ENCODE data around the gene PCSK7.

PCSK7 gene

GRCh38 chr11:117223741-117224689 lies 7.9 kb downstream of the PCSK7 start:
- ChIA-PET POLR2A (interaction anchor here (1.0 kb wide), 1 partner anchor 14 kb away, joined by 3 read pairs; no protein-coding TSS in a partner anchor), CTCF (interaction anchor here (0.6 to 1.0 kb wide), 2 partner anchors 11 to 296 kb away, joined by 3 read pairs; no protein-coding TSS in a partner anchor)
- no peak for DNase-seq (ENCODE audit: extremely low spot score)
- TF ChIP-seq ELF4 (IDR thresholded peaks at IDR 0.05), result no peak

DNA sequence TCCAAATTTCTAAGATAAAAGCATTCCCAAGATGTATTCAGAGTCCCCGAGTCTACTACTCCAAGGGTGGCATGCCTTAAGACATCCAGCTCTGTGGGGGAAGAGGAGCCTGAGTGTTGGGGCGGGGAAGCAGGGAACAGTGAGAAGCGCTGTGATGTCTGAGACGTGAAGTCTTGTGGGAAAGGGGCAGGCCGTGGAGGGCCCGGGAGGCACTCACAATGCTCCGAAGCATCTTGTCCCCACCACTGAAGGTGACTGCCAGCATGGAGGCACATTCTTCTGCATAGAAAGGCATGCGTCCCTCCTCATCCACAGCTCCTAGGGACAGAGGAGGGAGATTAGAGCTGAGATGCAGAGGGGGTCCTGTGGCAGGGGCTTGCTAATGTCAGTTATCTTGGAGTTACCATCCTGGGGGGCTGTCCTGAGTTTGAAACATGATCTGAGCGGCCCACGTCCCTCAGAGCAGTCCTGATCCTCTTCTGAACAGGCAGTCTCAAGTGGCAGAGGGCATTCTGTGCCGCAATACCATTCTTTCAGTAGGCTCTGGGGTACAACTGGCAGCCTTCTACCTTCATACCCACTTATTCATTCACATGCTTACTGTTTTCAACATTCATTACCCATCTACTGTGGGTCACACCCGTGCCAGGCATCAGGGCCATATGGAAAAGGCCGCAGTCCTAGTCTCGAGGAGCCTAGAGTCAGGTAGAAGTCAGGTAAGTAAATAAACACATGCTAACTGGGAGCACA lies 8.7 kb downstream of the PCSK7 start:
- CTCF ChIA-PET, result no interaction called here
- TF ChIP-seq CTBP1 (IDR thresholded peaks at IDR 0.05; ENCODE audit: borderline replicate concordance) (no peak), NFRKB (IDR thresholded peaks at IDR 0.05) (no peak), PKNOX1 (IDR thresholded peaks at IDR 0.05) (no peak), HDGF (IDR thresholded peaks at IDR 0.05; ENCODE audit: borderline replicate concordance) (no peak), ARNT (IDR thresholded peaks at IDR 0.05) (no peak), BHLHE40 (IDR thresholded peaks at IDR 0.05; ENCODE audit: borderline replicate concordance) (no peak), L3MBTL2 (conservative IDR thresholded peaks at IDR 0.05) (no peak), ELF4 (IDR thresholded peaks at IDR 0.05) (no peak), LEF1 (IDR thresholded peaks at IDR 0.05; ENCODE audit: borderline replicate concordance) (no peak), FOXA1 (IDR thresholded peaks at IDR 0.05) (no peak), SUZ12 (IDR thresholded peaks at IDR 0.05) (no peak), ZNF384 (IDR thresholded peaks at IDR 0.05) (no peak)
- no peak for DNase-seq (ENCODE audit: extremely low spot score)
- POLR2A ChIA-PET, result interaction anchor here (1.2 kb wide), 1 partner anchor 45 kb away, joined by 3 read pairs; the partner anchor contains the start of gene SIDT2

- TF ChIP-seq LEF1 (IDR thresholded peaks at IDR 0.05; ENCODE audit: borderline replicate concordance), result no peak
- no peak for TF ChIP-seq NFRKB (IDR thresholded peaks at IDR 0.05)
- TF ChIP-seq FOXA1 (IDR thresholded peaks at IDR 0.05), result no peak
- TF ChIP-seq SUZ12 (IDR thresholded peaks at IDR 0.05), result no peak
- TF ChIP-seq ZNF384 (IDR thresholded peaks at IDR 0.05), result no peak
- TF ChIP-seq SP1 (IDR thresholded peaks at IDR 0.05), result no peak
- TF ChIP-seq ARNT (IDR thresholded peaks at IDR 0.05), result no peak
- TF ChIP-seq ELF4 (IDR thresholded peaks at IDR 0.05), result no peak
- no peak for TF ChIP-seq FOXK2 (IDR thresholded peaks at IDR 0.05)
- TF ChIP-seq FOXM1 (IDR thresholded peaks at IDR 0.05; ENCODE audit: borderline replicate concordance), result no peak
- DNase-seq (ENCODE audit: extremely low spot score), result no peak
- CTCF ChIA-PET, result interaction anchor here (0.7 to 1.3 kb wide), 3 partner anchors 16 to 341 kb away, joined by 6 to 10 read pairs (median 8); no protein-coding TSS in a partner anchor
- POLR2A ChIA-PET, result interaction anchor here (1.0 to 1.4 kb wide), 3 partner anchors 10 to 44 kb away, joined by 3 to 7 read pairs (median 4); partner anchors contain the start of genes PCSK7, RNF214 and SIDT2
These were observed 9.9 kb downstream of the PCSK7 start for GRCh38 chr11:117221775-117222517.

DNA sequence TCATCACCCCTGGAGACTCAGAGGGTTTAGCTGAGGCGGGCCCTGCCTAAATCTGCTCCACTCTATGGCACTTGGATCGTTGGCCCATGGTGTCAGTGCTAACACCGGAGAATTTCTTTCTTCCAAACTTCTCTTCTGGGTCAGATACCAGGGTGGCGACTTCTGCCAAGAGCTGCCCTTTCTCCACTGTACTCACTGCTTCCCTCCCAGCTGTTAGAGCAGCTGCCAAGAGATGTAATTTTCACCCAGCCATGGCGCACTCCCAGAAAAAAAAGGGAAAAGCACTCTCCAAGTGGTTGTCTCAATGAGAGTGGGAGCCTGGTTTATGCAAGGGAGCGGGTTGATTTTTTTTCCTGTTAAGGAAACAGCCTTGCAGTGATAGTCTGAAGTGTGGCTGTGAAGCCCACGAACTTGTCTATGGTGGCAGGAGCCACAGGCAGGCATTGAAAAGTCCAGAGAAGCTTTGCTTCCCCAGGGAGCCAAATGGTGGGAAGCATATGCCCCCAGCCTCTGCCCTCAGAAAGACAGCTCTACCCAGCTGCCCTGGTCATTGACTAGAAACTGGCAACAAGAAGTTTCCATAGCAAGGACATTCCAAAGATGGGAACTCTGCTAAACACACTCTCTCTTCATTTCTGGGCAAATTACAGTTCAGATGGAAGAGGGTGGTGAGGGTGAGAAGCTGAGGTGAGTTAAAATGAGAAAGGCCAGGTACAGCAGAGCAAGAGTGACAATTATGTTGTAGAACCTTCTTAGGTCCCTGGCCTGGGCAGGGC lies 10.7 kb downstream of the PCSK7 start:
- DNase-seq (ENCODE audit: extremely low spot score), result no peak
- ChIA-PET CTCF (interaction anchor here (1.3 kb wide), 1 partner anchor 40 kb away, joined by 10 read pairs; no protein-coding TSS in a partner anchor), POLR2A (interaction anchor here (1.4 kb wide), 1 partner anchor 11 kb away, joined by 7 read pairs; the partner anchor contains the start of genes PCSK7 and RNF214)
- TF ChIP-seq BHLHE40 (IDR thresholded peaks at IDR 0.05; ENCODE audit: borderline replicate concordance) (no peak), ARNT (IDR thresholded peaks at IDR 0.05) (no peak), SP1 (IDR thresholded peaks at IDR 0.05) (no peak), CTBP1 (IDR thresholded peaks at IDR 0.05; ENCODE audit: borderline replicate concordance) (no peak), SUZ12 (IDR thresholded peaks at IDR 0.05) (no peak)

GRCh38 chr11:117220568-117220967 lies 11.3 kb downstream of the PCSK7 start:
- ChIA-PET CTCF (no interaction called here), POLR2A (no interaction called here)
- DNase-seq (ENCODE audit: extremely low spot score), result no peak
- TF ChIP-seq ARNT (IDR thresholded peaks at IDR 0.05) (no peak), TARDBP (IDR thresholded peaks at IDR 0.05) (no peak), HDGF (IDR thresholded peaks at IDR 0.05; ENCODE audit: borderline replicate concordance) (no peak), LEF1 (IDR thresholded peaks at IDR 0.05; ENCODE audit: borderline replicate concordance) (no peak), SP1 (IDR thresholded peaks at IDR 0.05) (no peak), CTBP1 (IDR thresholded peaks at IDR 0.05; ENCODE audit: borderline replicate concordance) (no peak), BHLHE40 (IDR thresholded peaks at IDR 0.05; ENCODE audit: borderline replicate concordance) (no peak), L3MBTL2 (conservative IDR thresholded peaks at IDR 0.05) (no peak), SUZ12 (IDR thresholded peaks at IDR 0.05) (no peak), FOXK2 (IDR thresholded peaks at IDR 0.05) (no peak), FOXM1 (IDR thresholded peaks at IDR 0.05; ENCODE audit: borderline replicate concordance) (no peak), PKNOX1 (IDR thresholded peaks at IDR 0.05) (no peak), ELF4 (IDR thresholded peaks at IDR 0.05) (no peak), NFRKB (IDR thresholded peaks at IDR 0.05) (no peak), ZNF384 (IDR thresholded peaks at IDR 0.05) (no peak), FOXA1 (IDR thresholded peaks at IDR 0.05) (no peak)
